Measurements from ENCODE around the gene MXD4.

MXD4 gene

DNA sequence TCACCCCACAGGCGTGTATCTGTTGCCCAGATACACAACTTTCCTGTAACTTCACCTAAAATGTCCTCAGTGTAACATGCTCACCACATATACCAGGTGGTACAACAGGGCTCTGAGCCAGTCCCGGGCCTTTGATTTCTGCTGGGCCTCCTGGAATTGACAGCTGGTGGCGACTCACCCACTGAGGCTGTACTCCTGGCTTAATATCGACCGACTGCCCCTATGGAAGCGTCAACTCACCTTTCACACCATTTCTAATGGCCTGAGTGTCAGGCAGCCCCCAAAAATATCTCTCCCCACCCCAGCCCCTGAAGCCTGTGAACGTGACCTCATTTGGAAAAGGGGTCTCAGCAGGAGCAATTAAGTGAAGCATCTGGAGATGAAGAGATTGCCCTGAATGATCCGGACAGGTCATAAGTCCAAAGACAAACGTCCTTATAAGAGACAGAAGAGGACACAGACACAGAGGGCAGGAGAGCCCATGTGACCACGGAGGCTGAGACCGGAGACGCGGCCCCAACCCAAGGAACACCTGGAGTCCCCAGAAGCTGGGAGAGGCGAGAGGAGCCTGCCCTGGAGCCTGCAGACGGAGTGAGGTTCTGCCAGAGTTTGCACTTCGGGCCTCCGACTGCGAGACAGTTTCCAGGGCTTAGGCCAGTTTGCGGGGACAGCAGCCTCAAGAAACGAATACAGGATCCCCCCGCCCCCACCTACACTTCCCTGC, 12.6 kb upstream of the MXD4 start:
- H3K4me3 ChIP-seq (ENCODE audit: low read depth in 1 of 2, low read length in 1 of 2) = no peak overlapping the region
- H3K4me1 ChIP-seq (ENCODE audit: control insufficient read depth in 1 of 2, insufficient read depth in 1 of 2, low read depth in 1 of 2, low read length in 1 of 2) = no peaks in the 10 kb centered on the region
- no peaks in the 10 kb centered on the region for H3K9me3 ChIP-seq
- H3K36me3 ChIP-seq = no peaks in the 10 kb centered on the region
- H3K27me3 ChIP-seq = no peaks in the 10 kb centered on the region
- TF ChIP-seq, protein P1, sequence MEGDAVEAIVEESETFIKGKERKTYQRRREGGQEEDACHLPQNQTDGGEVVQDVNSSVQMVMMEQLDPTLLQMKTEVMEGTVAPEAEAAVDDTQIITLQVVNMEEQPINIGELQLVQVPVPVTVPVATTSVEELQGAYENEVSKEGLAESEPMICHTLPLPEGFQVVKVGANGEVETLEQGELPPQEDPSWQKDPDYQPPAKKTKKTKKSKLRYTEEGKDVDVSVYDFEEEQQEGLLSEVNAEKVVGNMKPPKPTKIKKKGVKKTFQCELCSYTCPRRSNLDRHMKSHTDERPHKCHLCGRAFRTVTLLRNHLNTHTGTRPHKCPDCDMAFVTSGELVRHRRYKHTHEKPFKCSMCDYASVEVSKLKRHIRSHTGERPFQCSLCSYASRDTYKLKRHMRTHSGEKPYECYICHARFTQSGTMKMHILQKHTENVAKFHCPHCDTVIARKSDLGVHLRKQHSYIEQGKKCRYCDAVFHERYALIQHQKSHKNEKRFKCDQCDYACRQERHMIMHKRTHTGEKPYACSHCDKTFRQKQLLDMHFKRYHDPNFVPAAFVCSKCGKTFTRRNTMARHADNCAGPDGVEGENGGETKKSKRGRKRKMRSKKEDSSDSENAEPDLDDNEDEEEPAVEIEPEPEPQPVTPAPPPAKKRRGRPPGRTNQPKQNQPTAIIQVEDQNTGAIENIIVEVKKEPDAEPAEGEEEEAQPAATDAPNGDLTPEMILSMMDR (IDR thresholded peaks at IDR 0.05) = no peak
- no peak overlapping the region for H3K27ac ChIP-seq

DNA sequence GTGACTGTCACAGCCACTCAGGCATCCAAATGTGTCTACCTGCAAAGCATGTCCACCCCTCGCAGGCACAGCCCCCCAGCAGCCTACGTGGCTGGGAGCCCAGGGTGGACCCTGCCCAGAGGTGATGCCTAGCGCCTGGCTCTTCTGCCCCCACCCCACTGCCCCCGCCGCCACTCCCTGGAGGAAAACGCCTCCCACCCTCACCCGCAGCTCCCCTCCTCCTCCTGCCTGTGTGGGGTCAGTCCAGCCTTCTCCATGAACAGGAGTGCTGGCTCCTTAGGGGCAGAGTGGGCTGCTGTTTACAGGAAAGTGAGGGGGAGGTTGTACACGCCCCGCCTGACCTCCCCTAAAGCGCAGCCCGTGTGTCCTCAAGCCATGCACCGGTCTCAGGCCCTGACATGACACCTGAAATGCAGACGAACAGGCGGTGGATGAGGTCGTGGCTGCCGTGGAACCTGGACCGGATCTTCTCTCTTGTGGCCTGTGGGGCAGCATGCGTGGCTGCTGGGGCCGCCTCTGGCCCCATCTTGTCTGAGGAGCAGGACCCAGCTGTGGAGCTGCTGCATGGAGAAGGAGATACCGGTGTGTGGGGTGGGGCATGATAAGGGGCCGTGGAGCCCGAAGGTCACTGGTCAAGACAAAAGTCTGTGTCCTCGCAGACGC, 11.9 kb upstream of the MXD4 start:
- TF ChIP-seq, protein P1 (IDR thresholded peaks at IDR 0.05) = no peak
- Histone ChIP-seq H3K36me3 (no peaks in the 10 kb centered on the region), H3K9me3 (no peaks in the 10 kb centered on the region), H3K27me3 (no peaks in the 10 kb centered on the region), H3K4me3 (ENCODE audit: low read depth in 1 of 2, low read length in 1 of 2) (no peak overlapping the region), H3K4me1 (ENCODE audit: control insufficient read depth in 1 of 2, insufficient read depth in 1 of 2, low read depth in 1 of 2, low read length in 1 of 2) (no peaks in the 10 kb centered on the region), H3K27ac (no peak overlapping the region)

DNA sequence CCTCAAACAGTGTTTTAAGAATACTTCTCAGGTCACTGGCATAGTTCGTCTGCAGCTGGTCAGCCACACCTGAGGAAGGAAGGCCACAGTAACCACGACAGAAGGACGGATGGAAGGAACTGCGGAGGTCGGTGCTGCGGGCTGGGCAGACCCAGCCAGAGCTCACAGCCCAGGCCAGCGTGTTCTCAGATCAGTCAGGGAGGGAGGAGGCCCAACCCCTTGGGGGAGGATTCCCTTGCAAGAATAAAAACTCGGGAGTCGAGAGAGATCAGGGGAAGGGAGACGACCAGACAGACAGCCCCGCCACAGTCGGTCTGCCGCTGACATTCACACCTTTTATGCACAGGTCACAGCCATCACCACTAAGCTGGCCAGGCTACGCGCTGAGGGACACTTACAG, 11.3 kb upstream of the MXD4 start:
- H3K9me3 ChIP-seq = no peaks in the 10 kb centered on the region
- H3K36me3 ChIP-seq = no peaks in the 10 kb centered on the region
- H3K27ac ChIP-seq = no peak overlapping the region
- H3K27me3 ChIP-seq = no peaks in the 10 kb centered on the region
- TF ChIP-seq, protein P1 (IDR thresholded peaks at IDR 0.05) = no peak
- no peaks in the 10 kb centered on the region for H3K4me1 ChIP-seq (ENCODE audit: control insufficient read depth in 1 of 2, insufficient read depth in 1 of 2, low read depth in 1 of 2, low read length in 1 of 2)
- H3K4me3 ChIP-seq (ENCODE audit: low read depth in 1 of 2, low read length in 1 of 2) = no peak overlapping the region

DNA sequence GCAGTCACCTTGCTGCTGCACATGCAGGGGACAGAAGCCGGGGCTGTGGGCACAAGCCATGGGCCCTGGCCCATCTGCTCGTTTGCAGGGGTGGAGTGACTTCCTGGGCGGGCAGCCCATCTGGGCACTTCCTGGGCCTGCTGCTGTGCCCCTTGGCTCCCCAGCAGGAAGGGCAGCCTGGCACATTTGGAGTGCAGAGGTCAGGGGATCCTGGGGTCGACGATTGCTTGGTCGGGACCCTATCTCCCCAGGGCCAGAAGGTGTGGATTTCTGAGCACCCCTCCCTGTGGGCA, 10.9 kb upstream of the MXD4 start:
- Histone ChIP-seq H3K36me3 (no peaks in the 10 kb centered on the region), H3K27ac (no peak overlapping the region), H3K4me3 (ENCODE audit: low read depth in 1 of 2, low read length in 1 of 2) (no peak overlapping the region), H3K9me3 (no peaks in the 10 kb centered on the region), H3K27me3 (no peaks in the 10 kb centered on the region), H3K4me1 (ENCODE audit: control insufficient read depth in 1 of 2, insufficient read depth in 1 of 2, low read depth in 1 of 2, low read length in 1 of 2) (no peaks in the 10 kb centered on the region)
- TF ChIP-seq, protein P1 (IDR thresholded peaks at IDR 0.05) = no peak

DNA sequence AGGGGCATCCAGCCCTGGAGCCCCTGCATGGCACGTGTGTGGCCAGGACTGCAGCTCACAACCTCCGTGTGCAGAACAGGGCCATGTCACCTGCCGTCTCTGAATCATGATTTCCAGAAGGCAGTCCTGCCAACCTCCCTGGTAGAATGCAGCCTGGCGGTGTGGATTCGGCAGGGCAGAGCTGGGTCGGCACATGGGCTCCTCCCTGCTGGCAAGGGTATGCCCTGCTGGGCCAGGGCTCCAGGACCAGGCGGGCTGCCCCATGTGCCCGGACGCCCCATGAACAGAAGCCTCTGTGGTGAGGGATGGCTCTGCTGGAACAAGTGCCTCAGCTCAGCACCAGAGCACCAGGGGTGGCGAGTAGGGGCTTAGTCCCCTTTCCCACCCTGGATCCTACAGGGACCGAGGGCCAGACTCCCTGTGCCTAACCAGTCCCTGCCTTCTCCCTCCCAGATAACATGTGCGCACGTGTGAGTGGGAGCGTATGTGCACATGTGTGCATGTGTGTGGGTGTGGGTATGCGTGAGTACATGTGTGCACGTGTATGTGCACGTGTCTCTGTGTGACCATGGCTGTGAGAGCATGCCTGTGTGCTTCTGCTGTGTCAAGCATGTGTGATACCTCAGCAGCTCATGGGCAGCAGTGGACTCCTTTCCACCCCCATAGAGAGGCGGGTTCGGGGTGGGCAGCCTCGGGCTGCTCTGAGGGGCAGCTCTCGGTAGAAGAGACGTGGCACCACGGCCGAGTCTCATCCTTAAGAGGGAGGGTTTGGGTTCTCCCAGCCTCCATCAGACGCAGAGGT, 10.3 kb upstream of the MXD4 start:
- H3K27ac ChIP-seq = no peak overlapping the region
- no peak overlapping the region for H3K4me3 ChIP-seq (ENCODE audit: low read depth in 1 of 2, low read length in 1 of 2)
- no peaks in the 10 kb centered on the region for H3K27me3 ChIP-seq
- H3K9me3 ChIP-seq = no peaks in the 10 kb centered on the region
- H3K4me1 ChIP-seq (ENCODE audit: control insufficient read depth in 1 of 2, insufficient read depth in 1 of 2, low read depth in 1 of 2, low read length in 1 of 2) = no peaks in the 10 kb centered on the region
- TF ChIP-seq, protein P1 (IDR thresholded peaks at IDR 0.05) = no peak
- H3K36me3 ChIP-seq = no peaks in the 10 kb centered on the region

Measured in neutrophil (primary cell).